Measurements from ENCODE around the gene TFAP2A.
A peak's percentile ranks its signal among the peaks of the same experiment; 100 is the strongest.

Gene TFAP2A

GRCh38 chr6:10453596-10453995, 38.7 kb upstream of the TFAP2A start:
- no peak overlapping the region for H3K4me3 ChIP-seq (ENCODE audit: low read length)
- TF ChIP-seq, protein P1, sequence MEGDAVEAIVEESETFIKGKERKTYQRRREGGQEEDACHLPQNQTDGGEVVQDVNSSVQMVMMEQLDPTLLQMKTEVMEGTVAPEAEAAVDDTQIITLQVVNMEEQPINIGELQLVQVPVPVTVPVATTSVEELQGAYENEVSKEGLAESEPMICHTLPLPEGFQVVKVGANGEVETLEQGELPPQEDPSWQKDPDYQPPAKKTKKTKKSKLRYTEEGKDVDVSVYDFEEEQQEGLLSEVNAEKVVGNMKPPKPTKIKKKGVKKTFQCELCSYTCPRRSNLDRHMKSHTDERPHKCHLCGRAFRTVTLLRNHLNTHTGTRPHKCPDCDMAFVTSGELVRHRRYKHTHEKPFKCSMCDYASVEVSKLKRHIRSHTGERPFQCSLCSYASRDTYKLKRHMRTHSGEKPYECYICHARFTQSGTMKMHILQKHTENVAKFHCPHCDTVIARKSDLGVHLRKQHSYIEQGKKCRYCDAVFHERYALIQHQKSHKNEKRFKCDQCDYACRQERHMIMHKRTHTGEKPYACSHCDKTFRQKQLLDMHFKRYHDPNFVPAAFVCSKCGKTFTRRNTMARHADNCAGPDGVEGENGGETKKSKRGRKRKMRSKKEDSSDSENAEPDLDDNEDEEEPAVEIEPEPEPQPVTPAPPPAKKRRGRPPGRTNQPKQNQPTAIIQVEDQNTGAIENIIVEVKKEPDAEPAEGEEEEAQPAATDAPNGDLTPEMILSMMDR (conservative IDR thresholded peaks at IDR 0.05; ENCODE audit: low read depth, low read length) = no peak
- no peak for DNase-seq (ENCODE audit: low read depth)

- TF ChIP-seq, protein P1 (conservative IDR thresholded peaks at IDR 0.05; ENCODE audit: low read depth, low read length) = no peak
- peak; percentile 100 for DNase-seq (ENCODE audit: low read depth)
- H3K4me3 ChIP-seq (ENCODE audit: low read length) = no peak overlapping the region
These were observed 37.1 kb upstream of the TFAP2A start for GRCh38 chr6:10451828-10452509.

- no peak overlapping the region for H3K4me3 ChIP-seq (ENCODE audit: low read length)
- TF ChIP-seq, protein P1 (conservative IDR thresholded peaks at IDR 0.05; ENCODE audit: low read depth, low read length) = no peak
- no peak for DNase-seq (ENCODE audit: low read depth)
These were observed 36.5 kb upstream of the TFAP2A start for GRCh38 chr6:10451394-10451793.

- no peak for DNase-seq (ENCODE audit: low read depth)
- TF ChIP-seq, protein P1 (conservative IDR thresholded peaks at IDR 0.05; ENCODE audit: low read depth, low read length) = no peak
- H3K4me3 ChIP-seq (ENCODE audit: low read length) = no peak overlapping the region
These were observed 34.9 kb upstream of the TFAP2A start for GRCh38 chr6:10449751-10450150.

DNA sequence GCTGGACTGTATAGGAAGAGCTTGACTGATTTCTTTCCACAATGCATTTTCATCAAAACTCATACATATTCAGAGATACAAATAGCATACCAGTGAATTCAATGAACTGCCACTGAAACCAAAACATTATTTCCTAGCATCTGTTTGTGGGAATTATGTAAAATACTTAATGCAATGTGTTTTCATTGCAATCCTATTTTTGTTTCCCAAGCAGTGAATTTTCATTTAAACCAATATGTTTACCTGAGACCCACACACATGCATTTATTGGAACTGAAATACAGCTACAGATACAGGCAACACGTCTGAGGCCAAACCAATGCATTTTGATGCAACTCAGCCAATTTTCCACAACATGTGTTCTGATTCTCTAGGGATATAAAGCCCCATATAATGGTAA, 33.2 kb upstream of the TFAP2A start:
- DNase-seq (ENCODE audit: low read depth) = no peak
- TF ChIP-seq, protein P1 (conservative IDR thresholded peaks at IDR 0.05; ENCODE audit: low read depth, low read length) = no peak
- H3K4me3 ChIP-seq (ENCODE audit: low read length) = no peak overlapping the region

- DNase-seq (ENCODE audit: low read depth) = no peak
- no peak overlapping the region for H3K4me3 ChIP-seq (ENCODE audit: low read length)
- TF ChIP-seq, protein P1 (conservative IDR thresholded peaks at IDR 0.05; ENCODE audit: low read depth, low read length) = no peak
These were observed 31.7 kb upstream of the TFAP2A start for GRCh38 chr6:10446548-10446947.

- H3K4me3 ChIP-seq (ENCODE audit: low read length) = no peak overlapping the region
- no peak for DNase-seq (ENCODE audit: low read depth)
These were observed 26.8 kb upstream of the TFAP2A start for GRCh38 chr6:10441655-10442009.

More at GRCh38 chr6:10441655-10442009, 26.8 kb upstream of the TFAP2A start:
- TF ChIP-seq, protein P1 (conservative IDR thresholded peaks at IDR 0.05; ENCODE audit: low read depth, low read length) = no peak
